22Rv1 (cell line): Measurements from ENCODE around the gene STRIP1.

Source experiments
- H3K27ac ChIP-seq: fragments of 450-650 bp; 2 replicates; pipeline ENCODE4 v1.5.1; 2017
- ZFX ChIP-seq: fragments of 450-650 bp; IDR thresholded peaks from 2 replicates; pipeline ENCODE4 v1.6.1; 2017; ENCODE audit warnings: antibody characterized with exemption, borderline replicate concordance
- TF ChIP-seq, protein P1 (sequence below): fragments of 450-650 bp; IDR thresholded peaks from 2 replicates; pipeline ENCODE4 v1.5.1; 2017; ENCODE audit warnings: mild to moderate bottlenecking

The STRIP1 gene

DNA sequence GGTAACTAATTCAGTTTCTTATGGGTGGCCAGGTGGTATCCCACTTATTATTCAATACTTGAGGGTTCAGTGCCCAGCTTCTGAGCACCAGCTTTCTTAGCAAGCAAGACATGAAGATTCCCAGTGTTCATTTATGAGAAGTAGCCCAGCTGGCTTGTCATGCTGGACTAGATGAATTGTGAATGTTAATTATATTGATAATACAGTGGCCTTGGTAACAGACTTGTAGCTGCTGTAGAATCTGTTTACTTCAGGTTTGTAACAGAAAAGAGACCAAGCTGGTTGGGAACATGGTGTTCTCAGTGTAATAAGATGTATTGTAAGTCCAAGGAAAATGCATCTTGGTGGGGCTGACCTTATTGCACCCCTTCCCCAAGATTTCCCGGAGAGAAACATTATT lies 39.8 kb upstream of the STRIP1 start:
- H3K27ac ChIP-seq, result no peak overlapping the region
- no peak for TF ChIP-seq ZFX
- TF ChIP-seq, protein P1, sequence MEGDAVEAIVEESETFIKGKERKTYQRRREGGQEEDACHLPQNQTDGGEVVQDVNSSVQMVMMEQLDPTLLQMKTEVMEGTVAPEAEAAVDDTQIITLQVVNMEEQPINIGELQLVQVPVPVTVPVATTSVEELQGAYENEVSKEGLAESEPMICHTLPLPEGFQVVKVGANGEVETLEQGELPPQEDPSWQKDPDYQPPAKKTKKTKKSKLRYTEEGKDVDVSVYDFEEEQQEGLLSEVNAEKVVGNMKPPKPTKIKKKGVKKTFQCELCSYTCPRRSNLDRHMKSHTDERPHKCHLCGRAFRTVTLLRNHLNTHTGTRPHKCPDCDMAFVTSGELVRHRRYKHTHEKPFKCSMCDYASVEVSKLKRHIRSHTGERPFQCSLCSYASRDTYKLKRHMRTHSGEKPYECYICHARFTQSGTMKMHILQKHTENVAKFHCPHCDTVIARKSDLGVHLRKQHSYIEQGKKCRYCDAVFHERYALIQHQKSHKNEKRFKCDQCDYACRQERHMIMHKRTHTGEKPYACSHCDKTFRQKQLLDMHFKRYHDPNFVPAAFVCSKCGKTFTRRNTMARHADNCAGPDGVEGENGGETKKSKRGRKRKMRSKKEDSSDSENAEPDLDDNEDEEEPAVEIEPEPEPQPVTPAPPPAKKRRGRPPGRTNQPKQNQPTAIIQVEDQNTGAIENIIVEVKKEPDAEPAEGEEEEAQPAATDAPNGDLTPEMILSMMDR, result no peak

DNA sequence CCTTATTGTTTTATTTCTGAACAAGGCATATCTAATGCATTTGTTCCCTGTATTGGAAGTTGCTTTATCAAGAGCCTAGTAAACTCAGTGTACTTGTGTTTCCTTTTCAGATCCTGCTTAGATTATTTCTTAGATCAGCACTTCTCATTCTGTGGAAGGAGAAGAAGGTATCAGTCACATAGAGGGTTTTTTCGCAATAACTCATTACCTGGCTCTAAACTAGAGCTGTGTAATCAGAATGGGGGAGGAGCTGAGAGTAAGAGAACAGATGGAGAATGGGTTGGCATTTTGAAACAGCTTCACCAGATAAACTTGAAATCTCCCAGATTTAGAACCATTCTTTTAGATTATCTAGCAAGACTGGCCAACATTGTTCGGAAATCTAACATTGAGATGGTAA lies 38.9 kb upstream of the STRIP1 start:
- no peak overlapping the region for H3K27ac ChIP-seq
- no peak for TF ChIP-seq ZFX
- TF ChIP-seq, protein P1, result no peak

DNA sequence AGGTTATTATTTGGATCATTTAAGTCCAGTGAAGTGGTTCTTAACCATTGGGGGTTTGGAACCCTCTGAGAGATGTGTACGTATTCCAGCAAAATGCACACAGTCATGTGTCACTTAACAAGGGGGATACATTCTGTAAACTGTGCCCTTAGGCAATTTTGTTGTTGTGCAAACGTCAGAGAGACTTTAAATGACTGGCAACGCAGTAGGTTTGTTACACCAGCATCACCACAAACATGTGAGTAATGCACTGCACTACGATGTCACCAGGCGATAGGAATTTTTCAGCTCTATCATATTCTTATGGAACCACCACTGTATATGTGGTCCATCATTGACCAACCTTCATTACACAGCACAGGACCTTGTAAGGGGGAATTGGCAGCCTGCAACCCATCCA lies 37.9 kb upstream of the STRIP1 start:
- no peak overlapping the region for H3K27ac ChIP-seq
- no peak for TF ChIP-seq ZFX
- TF ChIP-seq, protein P1, result no peak

DNA sequence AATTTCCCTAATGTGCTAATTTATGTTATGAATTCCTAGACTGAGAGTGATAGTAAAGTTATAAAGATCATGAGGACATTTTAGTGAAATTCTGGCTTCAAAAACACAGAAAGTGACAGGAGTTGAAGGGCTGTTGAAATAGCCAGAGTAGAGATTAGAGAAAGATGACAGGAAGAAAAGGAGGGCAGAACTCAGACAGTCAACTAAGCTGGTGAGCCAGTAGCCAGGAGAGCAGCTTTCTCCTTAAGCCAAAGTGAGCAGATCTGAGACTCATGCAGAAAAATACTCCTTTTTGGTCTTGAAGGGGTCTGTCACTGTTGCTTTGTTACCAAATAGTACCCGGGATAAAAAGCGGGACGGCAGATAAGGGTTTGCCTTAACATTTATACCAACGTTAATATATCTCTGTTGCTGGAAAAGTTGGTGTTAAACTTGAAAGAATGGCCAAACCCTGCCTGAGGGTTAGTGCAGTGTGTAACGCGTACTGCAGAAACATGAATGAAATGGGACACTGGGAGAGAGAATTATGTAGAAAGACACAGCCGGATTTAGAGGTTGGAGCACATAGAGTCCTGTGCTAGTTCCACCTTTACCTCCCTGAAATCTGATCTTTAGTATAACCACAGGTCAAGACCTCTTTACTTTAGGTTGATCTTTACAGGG lies 37.1 kb upstream of the STRIP1 start:
- H3K27ac ChIP-seq, result no peak overlapping the region; the same call in 1 of the 2 replicates
- no peak for TF ChIP-seq ZFX
- TF ChIP-seq, protein P1, result no peak

DNA sequence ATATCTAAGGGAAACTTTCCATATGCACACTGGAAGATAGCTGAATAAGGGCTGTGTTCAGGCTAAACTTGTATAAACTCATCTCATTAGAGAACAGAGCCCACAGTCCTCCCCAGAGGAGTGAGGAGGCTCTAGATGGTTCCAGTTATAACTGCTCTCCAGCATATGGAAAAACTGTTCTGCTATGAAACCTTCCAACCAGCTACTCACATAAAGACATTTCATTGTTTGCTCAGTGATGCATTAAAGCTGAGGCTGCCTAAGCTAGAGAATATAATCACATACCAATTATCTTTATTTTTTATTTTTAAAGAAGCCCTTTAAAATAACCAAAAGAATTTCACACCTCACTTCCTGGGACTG lies 36.6 kb upstream of the STRIP1 start:
- no peak overlapping the region; the same call in 1 of the 2 replicates for H3K27ac ChIP-seq
- TF ChIP-seq, protein P1, result no peak
- no peak for TF ChIP-seq ZFX

DNA sequence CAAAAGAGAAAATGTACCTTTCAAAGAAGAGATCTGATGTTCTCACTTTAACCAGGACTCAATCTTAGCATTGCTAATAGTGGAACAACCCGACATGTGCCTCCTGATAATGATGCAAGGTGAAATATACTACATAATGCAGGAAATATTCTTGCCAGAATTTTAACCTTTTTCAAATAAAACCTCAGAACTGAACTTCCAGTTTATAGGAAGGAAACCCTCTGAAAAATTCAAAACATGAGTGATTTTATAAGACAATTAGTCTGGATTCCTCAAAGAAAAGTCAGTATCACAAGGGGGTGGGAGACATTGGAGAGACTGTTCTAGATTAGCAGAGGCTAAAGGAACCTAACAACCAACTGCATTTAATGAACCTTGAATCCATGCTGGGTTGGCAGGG lies 31.7 kb upstream of the STRIP1 start:
- H3K27ac ChIP-seq, result no peak overlapping the region
- TF ChIP-seq, protein P1, result no peak
- TF ChIP-seq ZFX, result no peak

DNA sequence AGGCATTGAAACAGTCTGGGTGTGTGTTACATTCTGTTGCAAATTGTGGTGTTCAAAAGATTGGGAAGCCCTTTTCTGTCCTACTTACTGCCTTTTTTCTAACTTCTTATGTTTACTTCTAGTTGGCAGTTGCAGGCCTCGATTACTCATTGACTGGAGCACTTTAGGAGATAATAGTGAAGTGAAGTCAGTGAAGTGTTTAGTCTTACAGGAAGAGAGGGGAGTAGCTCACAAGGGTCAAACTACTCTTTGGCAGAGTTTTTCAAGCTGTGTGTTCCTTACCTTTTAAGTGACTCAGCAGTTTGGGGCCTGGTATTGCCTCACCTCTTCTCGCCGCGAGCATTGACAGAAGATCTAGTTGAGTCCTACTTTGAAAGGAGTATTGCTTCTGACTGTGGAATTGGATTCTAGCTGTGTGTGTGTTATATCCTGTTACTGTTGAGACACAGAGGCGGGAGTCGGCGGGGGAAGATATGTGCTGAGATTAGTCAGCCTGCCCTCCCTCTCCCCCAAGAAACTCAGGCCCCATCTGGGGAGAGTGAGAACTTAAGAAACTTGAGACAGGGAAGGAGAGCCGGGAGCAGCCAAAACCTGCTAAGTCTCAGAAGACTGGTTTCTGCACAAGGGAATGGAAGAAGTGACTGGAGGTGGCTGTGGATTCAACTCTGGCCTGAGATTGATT lies 30.5 kb upstream of the STRIP1 start:
- TF ChIP-seq, protein P1, result no peak
- no peak for TF ChIP-seq ZFX
- peak overlapping the region; percentile 37; the same call in 1 of the 2 replicates for H3K27ac ChIP-seq
